ENCODE measurements around the gene FCRL2. TPM values are rescaled to one million over a fixed set of nuclear protein-coding genes. Genes with fewer than 3 reads are reported as not detected.

FCRL2 gene
- total and polyA plus RNA-seq, 2 experiments from 2014 or later: 0.13 TPM; not detected in 1

GRCh38 chr1:157798211-157798610, 21.3 kb upstream of the FCRL2 start:
- TF ChIP-seq CTCF (IDR thresholded peaks at IDR 0.05; ENCODE audit: poor library complexity) (no peak), EZH2phosphoT487 (IDR thresholded peaks at IDR 0.05; ENCODE audit: low read depth, severe bottlenecking, unreplicated experiment) (no peak), EZH2 (IDR thresholded peaks at IDR 0.05; ENCODE audit: borderline replicate concordance) (no peak)
- no peaks in the 10 kb centered on the region for H3K27me3 ChIP-seq
- H3K79me2 ChIP-seq: no peaks in the 10 kb centered on the region
- no peaks in the 10 kb centered on the region for H3K9me3 ChIP-seq (ENCODE audit: low read depth)
- no peak overlapping the region for H3K4me2 ChIP-seq
- H3K4me1 ChIP-seq (ENCODE audit: insufficient read depth): no peaks in the 10 kb centered on the region
- DNase-seq (ENCODE audit: low spot score): no peak
- H3K4me3 ChIP-seq: no peak overlapping the region
- H3K9me2 ChIP-seq (replicated peaks; ENCODE audit: insufficient read depth): no peaks in the 10 kb centered on the region
- H4K20me1 ChIP-seq (ENCODE audit: insufficient read depth, poor library complexity, severe bottlenecking): no peaks in the 10 kb centered on the region
- H3K27ac ChIP-seq: no peak overlapping the region
- no peaks in the 10 kb centered on the region for H3K36me3 ChIP-seq (replicated peaks; ENCODE audit: insufficient read depth, low read depth)
- H2AFZ ChIP-seq: no peak overlapping the region
- 91% methylated on average over 5 of the region's 5 CpGs for WGBS (ENCODE audit: low lambda C conversion rate, missing lambda C conversion rate)

GRCh38 chr1:157785248-157785647, 8.3 kb upstream of the FCRL2 start:
- Histone ChIP-seq H4K20me1 (ENCODE audit: insufficient read depth, poor library complexity, severe bottlenecking) (no peaks in the 10 kb centered on the region), H3K79me2 (no peaks in the 10 kb centered on the region), H3K4me3 (no peak overlapping the region), H3K4me2 (no peak overlapping the region), H3K4me1 (ENCODE audit: insufficient read depth) (no peaks in the 10 kb centered on the region), H3K27me3 (no peaks in the 10 kb centered on the region), H3K27ac (no peak overlapping the region), H3K9me3 (ENCODE audit: low read depth) (no peaks in the 10 kb centered on the region), H3K9me2 (replicated peaks; ENCODE audit: insufficient read depth) (no peaks in the 10 kb centered on the region), H2AFZ (no peak overlapping the region), H3K36me3 (replicated peaks; ENCODE audit: insufficient read depth, low read depth) (no peaks in the 10 kb centered on the region)
- DNase-seq (ENCODE audit: low spot score): no peak
- WGBS (ENCODE audit: low lambda C conversion rate, missing lambda C conversion rate): 40% methylated on average over 1 of the region's 1 CpG
- TF ChIP-seq EZH2phosphoT487 (IDR thresholded peaks at IDR 0.05; ENCODE audit: low read depth, severe bottlenecking, unreplicated experiment): no peak
- no peak for TF ChIP-seq CTCF (IDR thresholded peaks at IDR 0.05; ENCODE audit: poor library complexity)
- no peak for TF ChIP-seq EZH2 (IDR thresholded peaks at IDR 0.05; ENCODE audit: borderline replicate concordance)

GRCh38 chr1:157784801-157785200, 7.9 kb upstream of the FCRL2 start:
- Histone ChIP-seq H3K9me2 (replicated peaks; ENCODE audit: insufficient read depth) (no peaks in the 10 kb centered on the region), H3K4me2 (no peak overlapping the region), H3K9me3 (ENCODE audit: low read depth) (no peaks in the 10 kb centered on the region), H3K27me3 (no peaks in the 10 kb centered on the region), H3K79me2 (no peaks in the 10 kb centered on the region), H2AFZ (no peak overlapping the region), H3K4me3 (no peak overlapping the region), H4K20me1 (ENCODE audit: insufficient read depth, poor library complexity, severe bottlenecking) (no peaks in the 10 kb centered on the region), H3K27ac (no peak overlapping the region), H3K36me3 (replicated peaks; ENCODE audit: insufficient read depth, low read depth) (no peaks in the 10 kb centered on the region), H3K4me1 (ENCODE audit: insufficient read depth) (no peaks in the 10 kb centered on the region)
- WGBS (ENCODE audit: low lambda C conversion rate, missing lambda C conversion rate): 81% methylated on average over 3 of the region's 3 CpGs
- DNase-seq (ENCODE audit: low spot score): no peak
- no peak for TF ChIP-seq CTCF (IDR thresholded peaks at IDR 0.05; ENCODE audit: poor library complexity)
- no peak for TF ChIP-seq EZH2phosphoT487 (IDR thresholded peaks at IDR 0.05; ENCODE audit: low read depth, severe bottlenecking, unreplicated experiment)
- no peak for TF ChIP-seq EZH2 (IDR thresholded peaks at IDR 0.05; ENCODE audit: borderline replicate concordance)

- no peak for DNase-seq (ENCODE audit: low spot score)
- WGBS (ENCODE audit: low lambda C conversion rate, missing lambda C conversion rate): 100% methylated on average over 1 of the region's 1 CpG
Measured at GRCh38 chr1:157782931-157783330, 6.0 kb upstream of the FCRL2 start.

More at GRCh38 chr1:157782931-157783330, 6.0 kb upstream of the FCRL2 start:
- H3K27ac ChIP-seq: no peak overlapping the region
- no peaks in the 10 kb centered on the region for H3K79me2 ChIP-seq
- no peaks in the 10 kb centered on the region for H3K27me3 ChIP-seq
- H3K9me2 ChIP-seq (replicated peaks; ENCODE audit: insufficient read depth): no peaks in the 10 kb centered on the region
- no peak overlapping the region for H3K4me2 ChIP-seq
- no peak for TF ChIP-seq CTCF (IDR thresholded peaks at IDR 0.05; ENCODE audit: poor library complexity)
- TF ChIP-seq EZH2 (IDR thresholded peaks at IDR 0.05; ENCODE audit: borderline replicate concordance): no peak
- TF ChIP-seq EZH2phosphoT487 (IDR thresholded peaks at IDR 0.05; ENCODE audit: low read depth, severe bottlenecking, unreplicated experiment): no peak
- H3K36me3 ChIP-seq (replicated peaks; ENCODE audit: insufficient read depth, low read depth): no peaks in the 10 kb centered on the region
- no peak overlapping the region for H2AFZ ChIP-seq
- H3K4me1 ChIP-seq (ENCODE audit: insufficient read depth): no peaks in the 10 kb centered on the region
- no peak overlapping the region for H3K4me3 ChIP-seq
- H3K9me3 ChIP-seq (ENCODE audit: low read depth): no peaks in the 10 kb centered on the region
- H4K20me1 ChIP-seq (ENCODE audit: insufficient read depth, poor library complexity, severe bottlenecking): no peaks in the 10 kb centered on the region
